H1 (cell line): Measurements from ENCODE around the gene CFAP74. TPM values are rescaled to one million over a fixed set of nuclear protein-coding genes. Genes with fewer than 3 reads are reported as not detected.
A peak's percentile ranks its signal among the peaks of the same experiment; 100 is the strongest.

ENCODE experiments used
- CTCF ChIA-PET: fragments of 300-600 bp; sonication (Branson Sonifier 250); formaldehyde crosslinking; loops from one replicate; lab custom pipeline; 2021; ENCODE audit not compliant: partially characterized antibody; lab: Charles Lee
- POLR2A ChIA-PET: fragments of 300-600 bp; sonication (Branson Sonifier 250); formaldehyde crosslinking; loops from one replicate; lab custom pipeline; 2021; ENCODE audit warnings: inconsistent platforms; ENCODE audit not compliant: partially characterized antibody; lab: Charles Lee
- DNase-seq, 2 experiments: peaks; one replicate each; pipeline versions ENCODE4 v3.0.0 to v3.0.0-alpha.2; 2010 to 2022; ENCODE audit warnings: low spot score in 2 of 2, low read depth in 1 of 2, mixed read lengths in 1 of 2
- FAIRE-seq: peaks from 2 replicates; lab custom pipeline; 2011; peaks lifted over from hg19 to GRCh38; lab: Jason Lieb, UNC
- H2AFZ ChIP-seq: 2 replicates; pipeline ENCODE4 v1.8.1; 2012; ENCODE audit warnings: low read length, inconsistent platforms
- H2AK5ac ChIP-seq: 2 replicates; pipeline ENCODE4 v1.6.1; 2013; ENCODE audit warnings: low read depth, low read length
- H2BK120ac ChIP-seq: replicated peaks from 2 replicates; pipeline ENCODE3; 2013; ENCODE audit warnings: low read depth, low read length, inconsistent platforms
- H2BK12ac ChIP-seq: 2 replicates; pipeline ENCODE4 v1.6.1; 2013; ENCODE audit warnings: low read depth, low read length
- H2BK15ac ChIP-seq: 2 replicates; pipeline ENCODE4 v1.6.1; 2013; ENCODE audit warnings: low read length
- H2BK20ac ChIP-seq: 2 replicates; pipeline ENCODE4 v1.6.1; 2013; ENCODE audit warnings: low read length
- H2BK5ac ChIP-seq: 2 replicates; pipeline ENCODE4 v1.6.1; 2013; ENCODE audit warnings: low read depth, low read length
- H3K14ac ChIP-seq: 2 replicates; pipeline ENCODE4 v1.6.1; 2013; ENCODE audit warnings: inconsistent platforms; ENCODE audit not compliant: insufficient read length
- H3K18ac ChIP-seq: 2 replicates; pipeline ENCODE4 v1.6.1; 2013; ENCODE audit warnings: low read length; ENCODE audit errors: extremely low read depth
- H3K23ac ChIP-seq: 2 replicates; pipeline ENCODE4 v1.6.1; 2013; ENCODE audit warnings: inconsistent platforms; ENCODE audit not compliant: insufficient read length
- H3K23me2 ChIP-seq: 2 replicates; pipeline ENCODE4 v1.6.1; 2013; ENCODE audit warnings: low read depth, low read length
- H3K27ac ChIP-seq: 2 replicates; pipeline ENCODE4 v1.6.1; 2011; ENCODE audit warnings: low read depth, low read length, inconsistent platforms
- H3K27me3 ChIP-seq, 4 experiments: replicated peaks in 1 of 4; 1 replicate in 1 of 4; 2 replicates in 3 of 4; pipeline versions ENCODE4 v1.6.1 to v1.8.1; 2011 to 2013; ENCODE audit warnings: low read length in 3 of 4, mild to moderate bottlenecking in 3 of 4, inconsistent platforms in 2 of 4, mixed read lengths in 2 of 4, moderate library complexity in 1 of 4; ENCODE audit not compliant: control insufficient read depth in 3 of 4, insufficient read depth in 3 of 4; ENCODE audit errors: extremely low read depth in 1 of 4
- H3K36me3 ChIP-seq, 4 experiments: 2 replicates each; pipeline versions ENCODE4 v1.6.1 to v1.8.1; 2011 to 2013; ENCODE audit warnings: mild to moderate bottlenecking in 4 of 4, low read length in 3 of 4, moderate library complexity in 2 of 4, control low read depth in 1 of 4, inconsistent platforms in 1 of 4; ENCODE audit not compliant: insufficient read depth in 4 of 4, control insufficient read depth in 2 of 4
- H3K4ac ChIP-seq: replicated peaks from 2 replicates; pipeline ENCODE3; 2013; ENCODE audit warnings: low read length, low read depth, mixed read lengths, inconsistent platforms; ENCODE audit not compliant: insufficient read length
- H3K4me1 ChIP-seq, 4 experiments: replicated peaks in 1 of 4; 1 replicate in 1 of 4; 2 replicates in 3 of 4; pipeline versions ENCODE4 v1.6.1 to v1.8.1; 2011 to 2013; ENCODE audit warnings: low read length in 3 of 4, inconsistent platforms in 2 of 4, mixed read lengths in 1 of 4; ENCODE audit not compliant: insufficient read depth in 4 of 4, control insufficient read depth in 3 of 4
- H3K4me2 ChIP-seq, 2 experiments: 2 replicates each; pipeline versions ENCODE4 v1.6.1 to v1.8.1; 2011 to 2013; ENCODE audit warnings: low read depth in 2 of 2, low read length in 2 of 2, control low read depth in 1 of 2, inconsistent platforms in 1 of 2, mild to moderate bottlenecking in 1 of 2; ENCODE audit not compliant: insufficient read depth in 1 of 2
- H3K4me3 ChIP-seq, 4 experiments: fragments of 200-600, 300-600 bp in 1 of 4; sonication (generic), shearing (Covaris generic), sonication (Bioruptor Twin) in 1 of 4; 2 replicates each; pipeline versions ENCODE4 v1.5.1 to v1.8.1; 2011 to 2016; ENCODE audit warnings: low read length in 4 of 4, low read depth in 3 of 4, control low read depth in 2 of 4, inconsistent platforms in 2 of 4, mild to moderate bottlenecking in 2 of 4, mixed read lengths in 1 of 4, moderate library complexity in 1 of 4; ENCODE audit not compliant: insufficient read depth in 2 of 4; ENCODE audit errors: extremely low read depth in 1 of 4
- H3K56ac ChIP-seq: replicated peaks from 2 replicates; pipeline ENCODE3; 2013; ENCODE audit warnings: low read depth, mild to moderate bottlenecking, mixed read lengths, low read length, inconsistent platforms; ENCODE audit not compliant: insufficient read length
- H3K79me1 ChIP-seq: 2 replicates; pipeline ENCODE4 v1.6.1; 2013; ENCODE audit warnings: low read depth, low read length, control low read depth
- H3K79me2 ChIP-seq, 2 experiments: 2 replicates each; pipeline versions ENCODE4 v1.6.1 to v1.8.1; 2012 to 2013; ENCODE audit warnings: low read length in 2 of 2, mild to moderate bottlenecking in 2 of 2, inconsistent platforms in 1 of 2; ENCODE audit not compliant: insufficient read depth in 2 of 2, control insufficient read depth in 1 of 2
- H3K9ac ChIP-seq, 4 experiments: replicated peaks in 1 of 4; 1 replicate in 1 of 4; 2 replicates in 3 of 4; pipeline versions ENCODE4 v1.6.1 to v1.8.1; 2011 to 2013; ENCODE audit warnings: low read depth in 3 of 4, low read length in 3 of 4, control low read depth in 2 of 4, mild to moderate bottlenecking in 2 of 4, moderate library complexity in 2 of 4, inconsistent platforms in 1 of 4; ENCODE audit errors: extremely low read depth in 1 of 4
- H3K9me3 ChIP-seq, 2 experiments: 2 replicates each; pipeline versions ENCODE4 v1.6.1 to v1.8.1; 2012 to 2013; ENCODE audit warnings: mild to moderate bottlenecking in 2 of 2, moderate library complexity in 2 of 2, control low read depth in 1 of 2, inconsistent platforms in 1 of 2, low read depth in 1 of 2, low read length in 1 of 2, mixed read lengths in 1 of 2; ENCODE audit not compliant: insufficient read depth in 2 of 2
- H4K20me1 ChIP-seq, 2 experiments: replicated peaks in 1 of 2; 2 replicates each; pipeline versions ENCODE3 to v1.8.1; 2011 to 2013; ENCODE audit warnings: inconsistent platforms in 2 of 2, low read length in 2 of 2, mild to moderate bottlenecking in 1 of 2; ENCODE audit not compliant: insufficient read depth in 2 of 2, control insufficient read depth in 1 of 2
- H4K5ac ChIP-seq: 2 replicates; pipeline ENCODE4 v1.6.1; 2013; ENCODE audit warnings: low read length, low read depth, mixed read lengths, inconsistent platforms; ENCODE audit not compliant: insufficient read length
- H4K8ac ChIP-seq: 2 replicates; pipeline ENCODE4 v1.8.0; 2013; ENCODE audit warnings: mild to moderate bottlenecking, moderate library complexity, low read length, inconsistent platforms; ENCODE audit not compliant: insufficient read depth; ENCODE audit errors: extremely low read depth
- H4K91ac ChIP-seq: replicated peaks from 2 replicates; pipeline ENCODE3; 2013; ENCODE audit warnings: low read length, mixed read lengths, inconsistent platforms; ENCODE audit not compliant: insufficient read length
- BRCA1 ChIP-seq: IDR thresholded peaks from 2 replicates; pipeline ENCODE4 v1.6.1; 2012; ENCODE audit warnings: low read depth, low read length, improper control_type of control experiment
- CBX5 ChIP-seq: fragments of 300-800, 300-1000 bp; sonication (generic); IDR thresholded peaks from 2 replicates; pipeline ENCODE4 v1.7.1; 2016; ENCODE audit warnings: antibody characterized with exemption, low read length, low read depth
- CREB1 ChIP-seq: IDR thresholded peaks from 2 replicates; pipeline ENCODE4 v1.6.1; 2012; ENCODE audit warnings: inconsistent platforms
- EGR1 ChIP-seq: IDR thresholded peaks from 2 replicates; pipeline ENCODE4 v1.6.1; 2011; ENCODE audit warnings: low read depth, low read length, borderline replicate concordance
- JUND ChIP-seq: IDR thresholded peaks from 2 replicates; pipeline ENCODE4 v1.6.1; 2011; ENCODE audit warnings: mild to moderate bottlenecking, improper control_type of control experiment, low read length
- KDM1A ChIP-seq: fragments of 200-600, 300-600 bp; sonication (generic); IDR thresholded peaks from 2 replicates; pipeline ENCODE4 v1.7.1; 2016; ENCODE audit warnings: mild to moderate bottlenecking, low read length, borderline replicate concordance
- KDM5A ChIP-seq: fragments of 200-600 bp; IDR thresholded peaks from 2 replicates; pipeline ENCODE4 v1.7.1; 2012; ENCODE audit warnings: mild to moderate bottlenecking, low read length, inconsistent platforms, mixed read lengths
- POU5F1 ChIP-seq: IDR thresholded peaks from 2 replicates; pipeline ENCODE4 v1.6.1; 2011; ENCODE audit warnings: low read depth, mild to moderate bottlenecking, low read length, moderate library complexity
- RFX5 ChIP-seq: IDR thresholded peaks from 2 replicates; pipeline ENCODE4 v1.6.1; 2011; ENCODE audit warnings: low read depth, low read length, improper control_type of control experiment, borderline replicate concordance
- SIX5 ChIP-seq: IDR thresholded peaks from 2 replicates; pipeline ENCODE4 v1.6.1; 2011; ENCODE audit warnings: mild to moderate bottlenecking, low read depth, low read length
- SP1 ChIP-seq: IDR thresholded peaks from 2 replicates; pipeline ENCODE4 v1.6.1; 2011; ENCODE audit warnings: low read depth, low read length
- SP4 ChIP-seq: IDR thresholded peaks from 2 replicates; pipeline ENCODE4 v1.6.1; 2012; ENCODE audit warnings: low read length, inconsistent platforms
- WGBS, 2 experiments: shearing (Covaris generic) in 1 of 2; methylation state at CpG; one replicate each; pipeline versions ENCODE4 v1.1.6 to v1.1.7; 2013 to 2015; ENCODE audit warnings: low lambda C conversion rate in 2 of 2, mixed read lengths in 2 of 2, inconsistent platforms in 1 of 2, low coverage in 1 of 2, missing lambda C conversion rate in 1 of 2; ENCODE audit not compliant: insufficient replicate concordance in 2 of 2, insufficient coverage in 1 of 2, insufficient read length in 1 of 2; ENCODE audit errors: extremely low coverage in 1 of 2, missing lambda C conversion rate in 1 of 2; 5-methylcytosine and 5-hydroxymethylcytosine counted together
- polyA plus RNA-seq, 7 experiments: library from polyadenylated mRNA; depleted of rRNA in 3 of 7; stranded (reverse) in 5 of 7; unstranded in 2 of 7; fragments of >200 nt in 5 of 7; fragments of 200-250 nt in 2 of 7; gene quantifications; 1 replicate in 5 of 7; 2 replicates in 1 of 7; 4 replicates in 1 of 7; pipeline versions ENCODE4 v1.2.1 to v1.2.3, GENCODE V29; 2011 to 2013; ENCODE audit warnings: missing spikeins in 2 of 7, mixed read lengths in 2 of 7
- total RNA-seq: library from RNA; stranded (reverse); fragmentation: NEBNext Ultra II Directional; extraction: Animal tissue kit (Norgen Biotek cat#: 25700); gene quantifications from 2 replicates; pipeline ENCODE4 v1.2.1, GENCODE V29; 2021
- TF ChIP-seq, protein P1 (sequence below), 3 experiments: IDR thresholded peaks; 1 replicate in 2 of 3; 2 replicates in 1 of 3; pipeline versions ENCODE4 v1.5.1 to v1.6.1; 2011; ENCODE audit warnings: low read length in 3 of 3, mild to moderate bottlenecking in 3 of 3, inconsistent platforms in 2 of 3, low read depth in 1 of 3, moderate library complexity in 1 of 3; ENCODE audit not compliant: insufficient read depth in 1 of 3; ENCODE audit errors: control extremely low read depth in 1 of 3

Gene CFAP74
- total and polyA plus RNA-seq, 2 of the 8 experiments (the other 6 are each of a cell fraction or from before 2014, with no cell fraction given) = 0.09 to 0.20 TPM

DNA sequence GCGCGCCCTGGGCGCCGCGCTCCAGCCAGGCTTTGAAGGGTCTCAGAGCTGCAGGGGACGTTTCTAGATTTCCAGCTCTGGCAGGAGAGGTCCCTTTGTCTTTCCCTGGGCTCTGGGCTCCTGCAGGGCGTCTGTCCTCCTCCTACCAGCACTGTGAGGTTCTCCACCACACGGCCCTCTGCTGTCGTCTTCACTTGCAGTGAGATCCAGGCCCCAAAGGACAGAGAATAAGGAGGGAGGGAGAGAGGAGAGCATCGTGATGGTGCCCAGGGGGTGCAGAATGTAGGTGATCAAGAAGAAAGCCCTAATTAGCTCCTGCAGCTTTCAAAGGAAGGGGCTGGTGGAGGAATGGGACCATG, 108.5 kb downstream of the CFAP74 start:
- no peak overlapping the region for H3K27ac ChIP-seq
- POLR2A ChIA-PET = interaction anchor here (0.6 to 1.7 kb wide), 7 partner anchors 9 to 683 kb away, joined by 3 to 6 read pairs (median 4); no protein-coding TSS in a partner anchor
- H2AK5ac ChIP-seq = no peak overlapping the region
- no peak for TF ChIP-seq CBX5
- no peak for TF ChIP-seq SP4
- no peak for TF ChIP-seq EGR1
- TF ChIP-seq RFX5 = no peak
- no peak for TF ChIP-seq SP1
- no peak for TF ChIP-seq JUND
- TF ChIP-seq KDM1A = no peak
- no peak for TF ChIP-seq KDM5A
- TF ChIP-seq, protein P1, sequence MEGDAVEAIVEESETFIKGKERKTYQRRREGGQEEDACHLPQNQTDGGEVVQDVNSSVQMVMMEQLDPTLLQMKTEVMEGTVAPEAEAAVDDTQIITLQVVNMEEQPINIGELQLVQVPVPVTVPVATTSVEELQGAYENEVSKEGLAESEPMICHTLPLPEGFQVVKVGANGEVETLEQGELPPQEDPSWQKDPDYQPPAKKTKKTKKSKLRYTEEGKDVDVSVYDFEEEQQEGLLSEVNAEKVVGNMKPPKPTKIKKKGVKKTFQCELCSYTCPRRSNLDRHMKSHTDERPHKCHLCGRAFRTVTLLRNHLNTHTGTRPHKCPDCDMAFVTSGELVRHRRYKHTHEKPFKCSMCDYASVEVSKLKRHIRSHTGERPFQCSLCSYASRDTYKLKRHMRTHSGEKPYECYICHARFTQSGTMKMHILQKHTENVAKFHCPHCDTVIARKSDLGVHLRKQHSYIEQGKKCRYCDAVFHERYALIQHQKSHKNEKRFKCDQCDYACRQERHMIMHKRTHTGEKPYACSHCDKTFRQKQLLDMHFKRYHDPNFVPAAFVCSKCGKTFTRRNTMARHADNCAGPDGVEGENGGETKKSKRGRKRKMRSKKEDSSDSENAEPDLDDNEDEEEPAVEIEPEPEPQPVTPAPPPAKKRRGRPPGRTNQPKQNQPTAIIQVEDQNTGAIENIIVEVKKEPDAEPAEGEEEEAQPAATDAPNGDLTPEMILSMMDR (IDR thresholded peaks at IDR 0.05; ENCODE audit: control extremely low read depth in 1 of 3, insufficient read depth in 1 of 3, low read depth in 1 of 3, low read length in 3 of 3) = no peak
- TF ChIP-seq CREB1 = no peak
- no peak for TF ChIP-seq SIX5
- no peak for TF ChIP-seq POU5F1
- no peak for TF ChIP-seq BRCA1

More for the DNA sequence above, 108.5 kb downstream of the CFAP74 start:
- H3K4me3 ChIP-seq = no peak overlapping the region
- H3K23ac ChIP-seq = no peak overlapping the region
- H3K56ac ChIP-seq = no peak overlapping the region
- peaks cover 0 to 29% (median 14%) of the 10 kb centered on the region in 4 experiments; a peak in 6 of 7 replicates for H3K4me1 ChIP-seq
- FAIRE-seq = no peak
- H4K20me1 ChIP-seq = peaks cover 0 to 9% of the 10 kb centered on the region in 2 experiments
- no peak for DNase-seq
- H3K9me3 ChIP-seq = no peaks in the 10 kb centered on the region
- peaks cover under 1 to 2% of the 10 kb centered on the region in 2 experiments; a peak in 3 of 4 replicates for H3K79me2 ChIP-seq
- no peak overlapping the region for H4K8ac ChIP-seq
- H3K27me3 ChIP-seq = no peaks in the 10 kb centered on the region; a peak in 3 of 7 replicates
- no peak overlapping the region for H2AFZ ChIP-seq
- no peak overlapping the region for H2BK15ac ChIP-seq
- 74% methylated on average over 10 of the region's 10 CpGs; no CpG with 5 or more reads in 1 of the 2 experiments for WGBS, 2 experiments
- peaks cover 5% of the 10 kb centered on the region; the same call in 1 of the 2 replicates for H3K23me2 ChIP-seq
- H2BK120ac ChIP-seq = no peak overlapping the region
- no peak overlapping the region for H4K91ac ChIP-seq
- CTCF ChIA-PET = interaction anchor here (1.3 to 7.0 kb wide), 6 partner anchors 12 to 106 kb away, joined by 3 to 64 read pairs (median 5); no protein-coding TSS in a partner anchor
- no peak overlapping the region for H3K14ac ChIP-seq
- H2BK20ac ChIP-seq = no peak overlapping the region
- H3K9ac ChIP-seq = no peak overlapping the region; a peak in 1 of 7 replicates
- H3K79me1 ChIP-seq = no peaks in the 10 kb centered on the region; the same call in 1 of the 2 replicates
- no peaks in the 10 kb centered on the region for H3K36me3 ChIP-seq
- no peak overlapping the region for H3K4ac ChIP-seq
- no peak overlapping the region; the same call in 1 of the 2 replicates for H2BK5ac ChIP-seq
- no peak overlapping the region for H4K5ac ChIP-seq
- peak overlapping the region; percentile 22 to 25; a peak in 2 of 4 replicates for H3K4me2 ChIP-seq
- H3K18ac ChIP-seq = peak overlapping the region; percentile 4
- H2BK12ac ChIP-seq = 0 out of 2 replicates have a peak overlapping the region, but pooled peaks have one; percentile 11
